HepG2 (cell line): ENCODE measurements around the gene FAM110A.

Experiments used
- ATF2 ChIP-seq: sonication (generic); formaldehyde crosslinking; IDR thresholded peaks from 2 replicates; pipeline ENCODE4 v1.4.0; 2020; ENCODE audit warnings: missing genetic modification reagents
- CTCF ChIP-seq: sonication (generic); formaldehyde crosslinking; IDR thresholded peaks from 2 replicates; pipeline ENCODE4 v1.5.0; 2020; ENCODE audit warnings: mild to moderate bottlenecking, missing genetic modification reagents, moderate library complexity
- DZIP1 ChIP-seq: sonication (generic); formaldehyde crosslinking; IDR thresholded peaks from 2 replicates; pipeline ENCODE4 v1.5.0; 2020; ENCODE audit warnings: mild to moderate bottlenecking, missing genetic modification reagents
- ETS1 ChIP-seq: sonication (generic); formaldehyde crosslinking; IDR thresholded peaks from 2 replicates; pipeline ENCODE4 v1.4.0; 2020; ENCODE audit warnings: missing genetic modification reagents
- KAT7 ChIP-seq: IDR thresholded peaks from 2 replicates; pipeline ENCODE4 v1.6.1; 2018; ENCODE audit warnings: borderline replicate concordance, missing compliant biosample characterization
- POLR2A ChIP-seq, 2 experiments: IDR thresholded peaks; 2 replicates each; pipeline ENCODE4 v1.6.1; 2011; ENCODE audit warnings: low read depth in 2 of 2, low read length in 2 of 2, mild to moderate bottlenecking in 1 of 2, moderate library complexity in 1 of 2; ENCODE audit not compliant: insufficient read depth in 1 of 2
- POLR2AphosphoS5 ChIP-seq: IDR thresholded peaks from 2 replicates; pipeline ENCODE4 v1.6.1; 2012; ENCODE audit warnings: low read depth, low read length
- RAD21 ChIP-seq: fragments of 450-650 bp; formaldehyde crosslinking; IDR thresholded peaks from 2 replicates; pipeline ENCODE4 v1.5.0; 2020; ENCODE audit warnings: mild to moderate bottlenecking
- SSRP1 ChIP-seq: IDR thresholded peaks from 2 replicates; pipeline ENCODE4 v1.6.1; 2016; ENCODE audit warnings: control low read depth
- THYN1 ChIP-seq: sonication (generic); formaldehyde crosslinking; IDR thresholded peaks from 2 replicates; pipeline ENCODE4 v1.8.1; 2023; ENCODE audit warnings: low read depth, mild to moderate bottlenecking, moderate library complexity, missing genetic modification reagents, borderline replicate concordance
- ZBTB26 ChIP-seq: IDR thresholded peaks from 2 replicates; pipeline ENCODE4 v1.6.1; 2016; ENCODE audit warnings: missing compliant biosample characterization, missing genetic modification reagents, borderline replicate concordance
- ZBTB34 ChIP-seq: sonication (generic); formaldehyde crosslinking; IDR thresholded peaks from 2 replicates; pipeline ENCODE4 v1.8.0; 2022; ENCODE audit warnings: mild to moderate bottlenecking, missing genetic modification reagents
- ZMAT3 ChIP-seq: sonication (generic); formaldehyde crosslinking; conservative IDR thresholded peaks from 2 replicates; pipeline ENCODE4 v1.7.0; 2021; ENCODE audit warnings: missing genetic modification reagents
- ZNF792 ChIP-seq: IDR thresholded peaks from 2 replicates; pipeline ENCODE4 v1.6.1; 2016

- TF ChIP-seq CTCF (CRISPR knock-in tag): no peak
- no peak for TF ChIP-seq KAT7 (CRISPR knock-in tag)
- no peak for TF ChIP-seq ZMAT3
- no peak for TF ChIP-seq RAD21
- no peak for TF ChIP-seq ZBTB26 (CRISPR knock-in tag)
- TF ChIP-seq POLR2A (IDR thresholded peaks at IDR 0.05; ENCODE audit: insufficient read depth in 1 of 2, low read depth in 2 of 2, low read length in 2 of 2): no peak
- no peak for TF ChIP-seq ZBTB34 (CRISPR knock-in tag)
- TF ChIP-seq ATF2 (CRISPR knock-in tag): no peak
- no peak for TF ChIP-seq DZIP1 (CRISPR knock-in tag)
- no peak for TF ChIP-seq SSRP1
- TF ChIP-seq ETS1 (CRISPR knock-in tag): no peak
- TF ChIP-seq POLR2AphosphoS5: no peak
- no peak for TF ChIP-seq THYN1 (CRISPR knock-in tag)
- TF ChIP-seq ZNF792 (CRISPR knock-in tag): no peak
Measured at GRCh38 chr20:801678-802077, 31.8 kb upstream of the FAM110A start.
